SK-N-SH (cell line): ENCODE measurements around the gene PLCH1. TPM values are rescaled to one million over a fixed set of nuclear protein-coding genes. Genes with fewer than 3 reads are reported as not detected.
"Not testable (repeated sequence)": the region's sequence is repeated elsewhere in the genome, so short reads cannot be mapped to it uniquely, and the experiment has no call there.

ENCODE experiments used
- CTCF ChIA-PET: fragments of 300-600, 350-600 bp; formaldehyde crosslinking; extraction: SDS; loops from one replicate; lab custom pipeline; 2021; lab: Yijun Ruan, JAX
- POLR2A ChIA-PET: fragments of 350-600 bp; sonication (Branson Sonifier 250); formaldehyde crosslinking; extraction: SDS; loops from one replicate; lab custom pipeline; 2020; ENCODE audit warnings: antibody characterized with exemption, inconsistent platforms; lab: Yijun Ruan, JAX
- DNase-seq: peaks from one replicate; pipeline ENCODE4 v3.0.0; 2012
- H2AFZ ChIP-seq: fragments of 200-600 bp; sonication (generic); 2 replicates; pipeline ENCODE4 v1.8.1; 2016; ENCODE audit warnings: antibody characterized with exemption, mild to moderate bottlenecking, low read depth
- H3F3A ChIP-seq: fragments of 200-600 bp; sonication (generic); replicated peaks from 2 replicates; pipeline ENCODE3; 2016; ENCODE audit warnings: antibody characterized with exemption, mild to moderate bottlenecking; ENCODE audit not compliant: insufficient read depth
- H3K27ac ChIP-seq, 2 experiments: fragments of 200-500 bp in 1 of 2; fragments of 200-600 bp in 1 of 2; sonication (Bioruptor generic) in 1 of 2; sonication (generic), shearing (Covaris generic) in 1 of 2; 2 replicates each; pipeline versions ENCODE4 v1.5.1 to v1.6.1; 2014 to 2016; ENCODE audit warnings: low read depth in 2 of 2, inconsistent platforms in 1 of 2, low read length in 1 of 2, mild to moderate bottlenecking in 1 of 2, mixed read lengths in 1 of 2
- H3K27me3 ChIP-seq: fragments of 200-600 bp; sonication (generic), shearing (Covaris generic); 2 replicates; pipeline ENCODE4 v1.6.1; 2016; ENCODE audit warnings: mixed run types; ENCODE audit not compliant: insufficient read depth
- H3K36me3 ChIP-seq, 2 experiments: fragments of 200-500 bp in 1 of 2; fragments of 200-600 bp in 1 of 2; sonication (Bioruptor generic) in 1 of 2; sonication (generic) in 1 of 2; replicated peaks in 1 of 2; 2 replicates each; pipeline versions ENCODE3 to v1.5.1; 2014 to 2016; ENCODE audit warnings: low read length in 1 of 2, mild to moderate bottlenecking in 1 of 2; ENCODE audit not compliant: insufficient read depth in 2 of 2, control insufficient read depth in 1 of 2
- H3K4me1 ChIP-seq, 2 experiments: fragments of 200-500 bp in 1 of 2; fragments of 200-600 bp in 1 of 2; sonication (Bioruptor generic) in 1 of 2; sonication (generic), shearing (Covaris generic) in 1 of 2; 2 replicates each; pipeline versions ENCODE4 v1.5.1 to v1.6.1; 2014 to 2016; ENCODE audit warnings: low read depth in 1 of 2, low read length in 1 of 2, mixed run types in 1 of 2; ENCODE audit not compliant: insufficient read depth in 2 of 2, control insufficient read depth in 1 of 2
- H3K4me2 ChIP-seq: fragments of 200-600 bp; sonication (generic), shearing (Covaris generic); 2 replicates; pipeline ENCODE4 v1.6.1; 2017; ENCODE audit warnings: mixed run types
- H3K4me3 ChIP-seq, 2 experiments: fragments of 200-500 bp in 1 of 2; fragments of 200-600 bp in 1 of 2; sonication (Bioruptor generic) in 1 of 2; sonication (generic), shearing (Covaris generic) in 1 of 2; 2 replicates each; pipeline versions ENCODE4 v1.5.1 to v1.8.1; 2014 to 2016; ENCODE audit warnings: low read depth in 2 of 2, inconsistent platforms in 1 of 2, low read length in 1 of 2, mild to moderate bottlenecking in 1 of 2, mixed read lengths in 1 of 2, moderate library complexity in 1 of 2
- H3K79me2 ChIP-seq: fragments of 200-600 bp; sonication (generic); 2 replicates; pipeline ENCODE4 v1.8.1; 2017; ENCODE audit warnings: mild to moderate bottlenecking; ENCODE audit not compliant: insufficient read depth
- H3K9ac ChIP-seq: fragments of 200-600 bp; sonication (generic); 2 replicates; pipeline ENCODE4 v1.6.1; 2017; ENCODE audit warnings: mixed run types
- H3K9me2 ChIP-seq: fragments of 200-600 bp; sonication (generic); 2 replicates; pipeline ENCODE4 v1.6.1; 2017; ENCODE audit warnings: mixed run types
- H3K9me3 ChIP-seq: fragments of 200-600 bp; sonication (generic); 2 replicates; pipeline ENCODE4 v1.6.1; 2017; ENCODE audit warnings: mixed run types, mild to moderate bottlenecking, moderate library complexity
- H4K20me1 ChIP-seq: fragments of 200-600 bp; sonication (generic); 2 replicates; pipeline ENCODE4 v1.6.1; 2017; ENCODE audit warnings: mild to moderate bottlenecking, mixed run types; ENCODE audit not compliant: insufficient read depth
- CTCF ChIP-seq: fragments of 200-600 bp; sonication (generic); IDR thresholded peaks from 2 replicates; pipeline ENCODE4 v1.6.1; 2017; ENCODE audit warnings: antibody characterized with exemption, mild to moderate bottlenecking, moderate library complexity
- ELF1 ChIP-seq: IDR thresholded peaks from 2 replicates; pipeline ENCODE4 v1.4.0; 2012
- GATA2 ChIP-seq: sonication (generic); formaldehyde crosslinking; IDR thresholded peaks from 2 replicates; pipeline ENCODE4 v1.5.0; 2020; ENCODE audit warnings: mild to moderate bottlenecking, missing genetic modification reagents
- IRF3 ChIP-seq: fragments of 150-350 bp; IDR thresholded peaks from 2 replicates; pipeline ENCODE4 v1.6.1; 2016; ENCODE audit warnings: mild to moderate bottlenecking, low read depth, low read length
- MAX ChIP-seq: IDR thresholded peaks from 2 replicates; pipeline ENCODE4 v1.4.0; 2012; ENCODE audit warnings: low read depth
- MEF2A ChIP-seq: IDR thresholded peaks from 2 replicates; pipeline ENCODE4 v1.4.0; 2012; ENCODE audit warnings: low read depth, borderline replicate concordance
- MXI1 ChIP-seq: IDR thresholded peaks from 2 replicates; pipeline ENCODE4 v1.6.1; 2012; ENCODE audit warnings: mild to moderate bottlenecking, low read depth, low read length, improper control_type of control experiment
- NFIC ChIP-seq: IDR thresholded peaks from 2 replicates; pipeline ENCODE4 v1.4.0; 2012; ENCODE audit warnings: borderline replicate concordance
- PBX3 ChIP-seq: IDR thresholded peaks from 2 replicates; pipeline ENCODE4; 2012
- RFX5 ChIP-seq: IDR thresholded peaks from 2 replicates; pipeline ENCODE4 v1.6.1; 2012; ENCODE audit warnings: mild to moderate bottlenecking, improper control_type of control experiment, low read length
- RXRA ChIP-seq: IDR thresholded peaks from 2 replicates; pipeline ENCODE4 v1.4.0; 2012; ENCODE audit warnings: low read depth, mild to moderate bottlenecking, borderline replicate concordance
- SMC3 ChIP-seq: IDR thresholded peaks from 2 replicates; pipeline ENCODE4 v1.6.1; 2012; ENCODE audit warnings: low read depth, low read length, improper control_type of control experiment
- WGBS: methylation state at CpG from one replicate; pipeline ENCODE4 v1.1.6; 2017; ENCODE audit warnings: low lambda C conversion rate; 5-methylcytosine and 5-hydroxymethylcytosine counted together
- polyA plus RNA-seq, 3 experiments: library from polyadenylated mRNA; depleted of rRNA; stranded (reverse); fragments of >200 nt; gene quantifications; 2 replicates each; pipeline ENCODE4 v1.2.3, GENCODE V29; 2012

The PLCH1 gene
- polyA plus RNA-seq, 1 of the 3 experiments (the other 2 are of a cell fraction) = 0.26 TPM

- no peak for DNase-seq
- H3F3A ChIP-seq = no peaks in the 10 kb centered on the region
- no peaks in the 10 kb centered on the region for H3K27me3 ChIP-seq
- no peaks in the 10 kb centered on the region for H4K20me1 ChIP-seq
- TF ChIP-seq GATA2 (CRISPR knock-in tag) (no peak), SMC3 (no peak), MAX (no peak), NFIC (no peak), CTCF (no peak), RFX5 (no peak), MEF2A (no peak), PBX3 (no peak), RXRA (no peak), IRF3 (no peak), MXI1 (no peak), ELF1 (no peak)
- no peaks in the 10 kb centered on the region for H3K36me3 ChIP-seq
- ChIA-PET POLR2A (no interaction called here), CTCF (interaction anchor here (0.7 kb wide), 1 partner anchor 8 kb away, joined by 3 read pairs; no protein-coding TSS in a partner anchor)
- no peaks in the 10 kb centered on the region for H3K9me3 ChIP-seq
- no peaks in the 10 kb centered on the region for H3K9me2 ChIP-seq
- H3K4me2 ChIP-seq = no peak overlapping the region
- no peak overlapping the region for H2AFZ ChIP-seq
- H3K79me2 ChIP-seq = no peaks in the 10 kb centered on the region
- no peaks in the 10 kb centered on the region for H3K4me1 ChIP-seq
- 76% methylated on average over 1 of the region's 1 CpG for WGBS
- H3K9ac ChIP-seq = no peak overlapping the region
- no peak overlapping the region for H3K4me3 ChIP-seq
- H3K27ac ChIP-seq = no peak overlapping the region
Observed at GRCh38 chr3:155617346-155617925, 127.4 kb downstream of the PLCH1 start.

- H3K36me3 ChIP-seq, H3K79me2 ChIP-seq, DNase-seq, H3K4me2 ChIP-seq, H3K9ac ChIP-seq, H3K9me3 ChIP-seq, H3K27me3 ChIP-seq, H3F3A ChIP-seq, POLR2A ChIA-PET, H2AFZ ChIP-seq, CTCF ChIA-PET, H3K4me3 ChIP-seq, H3K9me2 ChIP-seq, H3K27ac ChIP-seq, H4K20me1 ChIP-seq, H3K4me1 ChIP-seq: not testable (repeated sequence)
- WGBS = 50% methylated on average over 1 of the region's 1 CpG
Observed at GRCh38 chr3:155615141-155615540, 129.7 kb downstream of the PLCH1 start.

- H2AFZ ChIP-seq, H3K79me2 ChIP-seq, H3K27ac ChIP-seq, H3K4me3 ChIP-seq, DNase-seq, H3K9me3 ChIP-seq, H3K9ac ChIP-seq, H3K36me3 ChIP-seq, H3K4me2 ChIP-seq, H3K9me2 ChIP-seq, POLR2A ChIA-PET, H4K20me1 ChIP-seq, H3K4me1 ChIP-seq, H3F3A ChIP-seq, H3K27me3 ChIP-seq, CTCF ChIA-PET: not testable (repeated sequence)
Observed at GRCh38 chr3:155614410-155614809, 130.5 kb downstream of the PLCH1 start.
